NCI-H2196 (cell line): Measurements from ENCODE around the gene ABRACL.
"Not testable (repeated sequence)": the region's sequence is repeated elsewhere in the genome, so short reads cannot be mapped to it uniquely, and the experiment has no call there.

Source experiments
- DNase-seq: peaks from one replicate; lab custom pipeline; 2025; ENCODE audit not compliant: unreplicated experiment; lab: John Stamatoyannopoulos, UW

ABRACL gene

DNA sequence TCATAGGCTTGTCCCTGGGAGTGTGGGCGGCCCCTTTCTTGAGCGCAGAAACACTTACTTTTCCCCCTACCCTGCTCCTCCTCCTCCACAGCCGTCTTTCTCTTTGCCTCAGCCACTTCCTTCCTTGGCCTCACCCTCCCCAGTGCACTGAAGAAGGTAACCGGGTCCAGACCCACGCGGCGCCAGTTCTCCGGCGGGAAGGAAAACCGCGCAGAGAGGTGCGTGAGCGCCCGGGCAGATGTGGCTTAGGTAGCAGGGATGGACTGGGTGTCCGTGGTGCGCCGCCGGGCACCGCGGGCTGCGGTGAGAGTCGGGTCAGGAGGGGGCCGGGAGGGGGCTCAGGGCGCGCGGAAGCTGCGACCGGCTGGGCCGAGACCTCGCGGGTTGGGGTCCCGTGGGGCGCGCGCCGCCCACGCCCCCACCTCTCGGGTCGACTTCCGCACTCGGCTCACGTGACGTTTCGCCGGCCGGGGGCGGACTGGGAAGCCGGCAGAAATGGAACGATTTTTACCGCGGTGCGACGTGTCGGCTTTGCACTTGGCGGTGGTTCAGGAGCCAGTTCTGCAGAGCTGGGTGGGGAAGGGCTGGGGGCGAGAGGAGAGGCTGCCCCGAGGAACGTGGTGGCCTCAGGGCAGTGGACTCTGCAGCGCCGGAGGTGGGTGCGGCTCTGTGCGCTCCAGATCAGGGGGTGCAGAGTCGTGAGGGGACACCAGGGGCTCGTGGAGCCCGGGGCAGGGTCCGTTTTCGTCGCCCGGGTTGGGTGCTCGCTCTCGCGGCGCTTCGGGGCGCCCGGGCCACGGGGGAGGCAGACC lies at the start of gene ABRACL:
ABRACL (plus strand) TSS at position 88 of the 812 bp plus-strand sequence. CDS start 5,416 bp downstream, outside the sequence.
- peak; percentile 77 for DNase-seq

- DNase-seq: no peak
These were observed 49.2 kb upstream of the ABRACL start for GRCh38 chr6:138979365-138979764.

DNA sequence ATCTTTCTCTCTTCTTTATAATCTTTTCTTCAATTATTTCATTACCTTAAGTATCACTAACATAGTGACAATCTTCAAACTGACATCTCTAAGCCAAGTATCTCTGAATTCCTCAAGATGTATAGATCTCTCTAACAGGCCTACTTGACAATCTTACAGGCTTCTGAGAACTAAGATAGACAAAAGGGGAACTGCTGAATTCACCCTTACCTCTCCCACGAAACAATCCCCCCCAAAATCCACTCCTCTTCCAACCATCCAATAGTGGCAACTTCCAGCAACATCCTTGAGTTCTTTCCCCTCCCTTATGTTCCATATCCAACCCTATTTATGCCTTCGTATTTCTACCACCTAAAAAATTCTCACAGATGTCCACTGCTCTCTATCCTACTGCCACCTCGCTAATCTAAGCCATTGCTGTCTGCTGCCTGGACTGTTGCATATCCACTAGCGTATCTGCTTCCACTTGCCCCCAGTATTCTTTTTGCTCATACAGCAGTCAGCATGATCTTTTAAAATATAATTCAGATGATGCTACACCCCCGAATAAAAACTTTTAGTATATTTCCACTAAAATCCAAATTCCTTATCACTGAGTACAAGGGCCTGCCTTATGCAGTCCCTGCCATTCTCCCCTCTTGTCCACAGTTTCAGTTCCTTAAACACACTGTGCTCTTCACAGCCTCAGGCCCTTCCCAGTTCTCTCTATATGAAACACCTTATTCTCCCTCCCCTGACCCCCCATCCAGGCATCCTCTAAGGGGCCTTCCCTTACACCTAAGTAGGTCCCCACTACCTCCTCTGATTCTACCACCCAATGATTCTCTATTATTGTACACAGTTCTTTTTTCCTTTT lies 48.5 kb upstream of the ABRACL start:
- no peak for DNase-seq

DNA sequence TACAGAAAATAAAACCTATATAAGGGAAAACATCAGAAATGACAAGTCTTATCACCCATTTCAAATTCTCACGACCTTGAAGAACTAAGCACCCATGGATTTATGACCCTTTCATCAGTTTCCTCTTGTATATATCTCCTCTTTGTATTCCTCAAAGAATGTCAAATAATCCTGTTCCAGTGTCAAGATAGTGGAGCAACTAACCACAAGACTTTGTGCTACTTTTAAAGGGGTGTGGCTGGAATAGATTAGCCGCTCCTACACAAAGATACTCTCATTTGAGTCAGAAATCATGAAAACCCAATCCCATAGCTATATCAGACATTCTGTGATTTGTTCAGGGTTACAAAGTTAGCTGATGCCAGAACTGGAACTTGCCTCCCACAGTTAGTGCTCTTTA lies 47.1 kb upstream of the ABRACL start:
- no peak for DNase-seq

DNA sequence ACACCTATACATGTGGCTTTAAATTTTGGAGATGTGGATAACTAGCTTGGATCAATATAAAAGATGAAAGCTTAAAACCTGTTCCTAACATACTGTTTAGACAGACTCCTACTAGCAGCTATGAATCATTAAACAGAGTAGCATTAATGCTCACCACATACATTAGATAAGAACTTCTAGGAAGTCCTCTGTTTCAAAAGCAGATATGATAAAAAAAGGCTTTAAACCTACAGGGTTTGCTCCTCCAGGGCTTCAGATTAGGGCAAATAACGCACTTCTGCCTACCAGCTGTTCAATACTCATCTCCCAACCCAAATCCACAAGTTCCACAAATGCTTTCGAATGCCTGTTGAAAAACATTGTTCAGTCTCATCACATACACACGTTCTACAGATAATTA lies 42.0 kb upstream of the ABRACL start:
- no peak for DNase-seq

DNA sequence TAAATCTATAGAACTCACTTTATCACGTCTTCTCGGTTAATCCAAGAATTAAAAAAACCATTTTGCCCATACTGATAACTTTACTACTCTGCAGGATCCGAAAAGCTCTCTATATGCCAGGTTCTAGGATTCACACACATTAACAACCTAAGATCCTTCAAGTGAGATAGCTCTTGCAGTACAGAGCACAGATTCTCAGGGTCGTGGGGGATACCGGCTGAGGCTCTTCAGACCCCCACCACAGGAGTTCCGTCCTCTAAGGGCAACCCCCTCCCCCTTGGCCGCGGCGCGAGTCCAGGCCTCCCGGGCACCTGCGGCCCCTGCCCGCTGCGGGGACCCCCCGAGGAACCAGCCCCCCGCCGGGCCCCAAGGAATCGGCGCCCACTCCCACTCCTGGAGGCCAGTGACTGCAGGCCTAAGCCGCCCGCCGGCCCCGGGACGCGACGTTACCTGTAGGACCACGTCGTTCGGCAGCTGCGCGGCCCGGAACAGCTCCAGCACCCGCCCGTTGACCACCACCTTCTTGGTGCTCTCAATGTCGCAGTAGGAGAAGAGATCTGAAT lies 41.4 kb upstream of the ABRACL start:
- DNase-seq: no peak

DNA sequence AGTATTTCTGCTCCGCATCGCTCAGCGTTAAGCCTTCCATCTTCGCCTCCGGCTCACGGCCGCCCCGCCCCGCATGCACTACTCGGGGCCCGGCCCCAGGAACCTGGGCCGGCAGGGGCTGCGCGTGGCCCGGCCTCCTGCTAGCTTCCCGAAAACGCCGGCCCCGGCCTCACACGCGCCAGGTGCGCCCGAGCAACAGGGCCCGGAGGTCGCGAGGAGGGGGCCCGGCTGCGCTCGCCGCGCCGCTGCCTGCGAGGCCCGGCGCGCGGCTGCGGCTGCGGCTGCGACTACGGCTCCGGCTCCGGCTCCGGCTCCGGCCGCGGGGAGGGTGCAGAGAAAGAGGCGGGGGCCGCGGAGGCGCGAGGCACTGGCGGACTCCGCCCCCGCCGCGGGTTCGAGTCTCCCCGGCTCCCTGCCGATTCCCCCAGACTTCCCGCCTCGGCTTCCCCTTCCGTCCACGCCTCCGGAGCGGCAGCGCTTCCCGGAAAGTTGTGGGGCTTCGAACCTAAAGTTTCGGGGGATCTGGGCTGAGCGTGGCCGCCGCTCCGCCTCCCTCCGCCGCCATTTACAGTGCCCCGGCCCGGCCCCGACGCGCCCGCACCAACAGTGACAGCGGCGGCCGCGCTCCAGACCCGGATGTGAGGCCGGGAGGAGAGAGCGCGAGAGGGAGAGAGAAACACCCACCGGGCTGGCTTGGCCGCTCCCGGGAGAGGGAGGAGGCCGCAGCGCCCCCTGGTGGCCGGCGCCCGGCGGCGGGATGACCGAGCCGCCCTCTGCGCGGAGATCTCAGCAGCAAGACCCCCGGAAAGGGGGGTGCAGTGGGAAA lies 40.7 kb upstream of the ABRACL start, which contains the start of gene REPS1:
REPS1 (minus strand) TSS at position 611 of the 826 bp plus-strand sequence; CDS start at position 40, 571 bp downstream.
- peak; percentile 93 for DNase-seq

DNA sequence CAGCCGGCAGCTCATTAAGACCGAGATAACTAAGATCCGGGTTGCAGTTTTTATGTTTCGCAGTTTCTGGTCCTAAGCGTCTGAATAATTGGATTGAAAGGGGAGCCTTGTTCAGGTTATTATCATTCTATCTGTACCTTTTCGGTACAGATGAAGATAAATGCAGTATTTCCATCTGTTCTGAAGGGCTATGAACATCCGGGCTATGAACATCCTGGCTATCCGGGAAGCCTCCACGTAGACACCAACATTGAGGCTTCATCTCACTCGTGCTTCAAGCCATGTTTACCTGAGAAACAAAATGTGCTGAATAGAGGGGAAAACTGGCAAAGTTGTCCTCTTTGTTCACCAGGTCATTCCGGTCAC lies 40.1 kb upstream of the ABRACL start:
- no peak for DNase-seq

- no peak for DNase-seq
These were observed 39.2 kb upstream of the ABRACL start for GRCh38 chr6:138989098-138989983.

GRCh38 chr6:138991206-138991605 lies 37.3 kb upstream of the ABRACL start:
- DNase-seq: no peak

GRCh38 chr6:138992965-138993364 lies 35.6 kb upstream of the ABRACL start:
- DNase-seq: not testable (repeated sequence)

- not testable (repeated sequence) for DNase-seq
These were observed 35.1 kb upstream of the ABRACL start for GRCh38 chr6:138993410-138993809.

- no peak for DNase-seq
These were observed 32.0 kb upstream of the ABRACL start for GRCh38 chr6:138996524-138996923.

GRCh38 chr6:138997136-138997535 lies 31.4 kb upstream of the ABRACL start:
- no peak for DNase-seq

- DNase-seq: no peak
These were observed 28.4 kb upstream of the ABRACL start for GRCh38 chr6:138999949-139000725.

DNA sequence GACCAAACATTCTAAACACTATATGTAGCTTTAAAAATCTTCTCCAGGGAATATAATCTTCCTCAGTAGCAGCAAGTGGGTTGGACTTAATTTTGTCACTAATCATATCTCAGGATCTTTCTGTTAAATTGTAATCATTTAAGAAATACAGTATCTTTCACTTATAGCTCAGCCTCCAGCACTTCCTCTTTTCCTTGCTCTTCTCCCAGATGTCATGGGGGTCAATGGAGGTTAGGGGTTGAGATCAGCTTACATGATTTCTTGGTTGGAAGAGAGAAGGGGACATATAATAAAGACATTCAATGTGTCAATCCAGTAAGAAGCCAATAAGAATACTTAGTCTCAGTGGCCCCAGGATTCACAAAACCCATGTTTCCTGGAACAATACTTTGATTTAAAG lies 24.8 kb upstream of the ABRACL start:
- no peak for DNase-seq

DNA sequence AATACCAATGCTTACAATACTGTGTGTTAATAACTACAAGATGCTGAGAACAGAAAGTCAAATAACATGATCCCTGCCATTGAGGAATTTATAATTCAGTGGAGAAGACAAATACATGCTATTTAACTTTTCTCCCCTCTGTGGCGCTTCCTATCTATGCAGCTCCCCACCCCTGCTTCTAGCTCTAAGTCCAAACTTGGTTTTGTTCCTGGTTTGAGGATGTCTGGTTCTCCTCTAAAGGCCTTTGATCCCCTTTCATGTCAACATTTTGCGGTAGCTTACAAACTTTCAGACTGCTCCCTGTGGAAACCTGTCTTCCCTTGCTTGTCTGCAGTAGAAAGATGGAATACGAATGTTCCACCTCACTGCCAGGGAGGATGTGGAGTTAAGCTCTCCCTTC lies 22.1 kb upstream of the ABRACL start:
- DNase-seq: no peak

DNA sequence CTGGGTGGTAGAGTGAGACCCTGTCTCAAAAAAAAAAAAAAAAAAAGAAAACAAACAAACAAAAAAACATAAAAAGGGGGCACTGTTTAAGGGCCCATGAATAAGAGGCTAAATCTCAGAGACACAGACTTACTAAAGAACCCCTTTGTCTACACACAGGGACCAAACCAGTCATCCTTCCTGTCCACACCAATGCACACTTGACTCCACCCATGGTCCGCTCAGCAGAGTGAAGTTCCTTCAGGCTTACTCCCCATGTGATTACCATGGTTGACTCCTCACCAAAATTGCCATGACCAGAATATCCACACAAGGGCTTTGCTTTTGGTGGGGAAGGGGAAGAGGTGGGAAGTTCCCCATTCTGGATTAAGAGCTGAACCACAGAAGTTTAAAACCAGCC lies 21.1 kb upstream of the ABRACL start:
- DNase-seq: no peak

DNA sequence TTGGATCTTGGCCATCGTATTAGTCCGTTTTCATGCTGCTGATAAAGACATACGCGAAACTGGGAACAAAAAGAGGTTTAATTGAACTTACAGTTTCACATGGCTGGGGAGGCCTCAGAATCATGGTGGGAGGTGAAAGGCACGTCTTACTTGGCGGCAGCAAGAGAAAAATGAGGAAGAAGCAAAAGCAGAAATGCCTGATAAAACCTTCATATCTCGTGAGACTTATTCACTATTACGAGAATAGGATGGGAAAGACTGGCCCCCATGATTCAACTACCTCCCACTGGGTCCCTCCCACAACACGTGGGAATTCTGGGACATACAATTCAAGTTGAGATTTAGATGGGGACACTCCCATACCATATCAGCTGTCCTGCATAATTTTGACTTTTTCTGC lies 20.4 kb upstream of the ABRACL start:
- DNase-seq: no peak
